Neural progenitor cell (in vitro differentiated cells): ENCODE measurements around the gene MMP11. TPM values are rescaled to one million over a fixed set of nuclear protein-coding genes. Genes with fewer than 3 reads are reported as not detected.
A peak's percentile ranks its signal among the peaks of the same experiment; 100 is the strongest.

ENCODE experiments used
- DNase-seq: peaks from one replicate; pipeline ENCODE4 v3.0.0-alpha.2; 2016; ENCODE audit warnings: low spot score
- H2AFZ ChIP-seq: fragments of 200-600 bp; sonication (generic); replicated peaks from 2 replicates; pipeline ENCODE4 v1.6.1; 2016; ENCODE audit warnings: antibody characterized with exemption
- H3F3A ChIP-seq: fragments of 200-600 bp; sonication (generic); 2 replicates; pipeline ENCODE4 v1.6.1; 2016; ENCODE audit warnings: antibody characterized with exemption, low read depth
- H3K27ac ChIP-seq: fragments of 200-600 bp; sonication (generic); 2 replicates; pipeline ENCODE4 v1.5.1; 2016; ENCODE audit warnings: mild to moderate bottlenecking
- H3K27me3 ChIP-seq: fragments of 200-600 bp; sonication (generic); 2 replicates; pipeline ENCODE4 v1.6.1; 2016; ENCODE audit warnings: mild to moderate bottlenecking, moderate library complexity
- H3K36me3 ChIP-seq: fragments of 200-600 bp; sonication (generic); 2 replicates; pipeline ENCODE4 v1.5.1; 2016
- H3K4me1 ChIP-seq: fragments of 200-600 bp; sonication (generic); 2 replicates; pipeline ENCODE4 v1.6.1; 2016; ENCODE audit warnings: mixed run types
- H3K4me2 ChIP-seq: fragments of 200-600 bp; sonication (generic); 2 replicates; pipeline ENCODE4 v1.6.1; 2016
- H3K4me3 ChIP-seq: fragments of 200-600 bp; sonication (generic); 2 replicates; pipeline ENCODE4 v1.5.1; 2016
- H3K79me2 ChIP-seq: fragments of 200-600 bp; sonication (generic); 2 replicates; pipeline ENCODE4 v1.6.1; 2016; ENCODE audit warnings: low read depth
- H3K9ac ChIP-seq: fragments of 200-600 bp; sonication (generic); 2 replicates; pipeline ENCODE4 v1.6.1; 2016
- H3K9me3 ChIP-seq: fragments of 200-600 bp; sonication (generic); 2 replicates; pipeline ENCODE4 v1.5.1; 2016; ENCODE audit warnings: low read depth
- H4K20me1 ChIP-seq: fragments of 200-600 bp; sonication (generic); 2 replicates; pipeline ENCODE4 v1.6.1; 2016; ENCODE audit warnings: low read depth
- H3K27ac Mint-ChIP-seq: 3 replicates; pipeline ENCODE4 v1.8.0; 2021; ENCODE audit warnings: mixed read lengths
- H3K27me3 Mint-ChIP-seq: 2 replicates; pipeline ENCODE4 v1.8.0; 2022; ENCODE audit warnings: low read depth, mild to moderate bottlenecking, inconsistent platforms, moderate library complexity, mixed read lengths; ENCODE audit not compliant: insufficient read depth
- H3K36me3 Mint-ChIP-seq: 3 replicates; pipeline ENCODE4 v1.8.0; 2021; ENCODE audit warnings: mixed read lengths
- H3K4me1 Mint-ChIP-seq: 3 replicates; pipeline ENCODE4 v1.8.0; 2021; ENCODE audit warnings: mixed read lengths
- H3K4me3 Mint-ChIP-seq: 3 replicates; pipeline ENCODE4 v1.8.0; 2021; ENCODE audit warnings: mild to moderate bottlenecking, moderate library complexity, mixed read lengths
- H3K9me3 Mint-ChIP-seq: 3 replicates; pipeline ENCODE4 v1.8.0; 2020; ENCODE audit warnings: mixed read lengths
- CTCF ChIP-seq: fragments of 200-600 bp; sonication (generic); IDR thresholded peaks from 2 replicates; pipeline ENCODE4 v1.5.1; 2017; ENCODE audit warnings: antibody characterized with exemption, mild to moderate bottlenecking
- EZH2 ChIP-seq: fragments of 200-600 bp; sonication (generic); IDR thresholded peaks from 2 replicates; pipeline ENCODE4 v1.6.1; 2017; ENCODE audit warnings: antibody characterized with exemption, mild to moderate bottlenecking, moderate library complexity
- EZH2phosphoT487 ChIP-seq: fragments of 200-600 bp; sonication (generic); IDR thresholded peaks from 2 replicates; pipeline ENCODE4 v1.6.1; 2017; ENCODE audit warnings: antibody characterized with exemption
- total RNA-seq: library from RNA; depleted of rRNA; stranded (reverse); fragments of >200 nt; gene quantifications from 2 replicates; pipeline ENCODE4 v1.2.3, GENCODE V29; 2015; ENCODE audit warnings: low replicate concordance

Gene MMP11
- total RNA-seq, 1 donor from 2014 or later = 4.1 TPM

- peak; percentile 95 for DNase-seq
- no peaks in the 10 kb centered on the region for H3K36me3 ChIP-seq
- peak within 1 kb of the TSS; percentile 78 for H3K4me3 ChIP-seq
- peak within 1 kb of the TSS; percentile 91 for H3K9ac ChIP-seq
- Mint-ChIP-seq H3K9me3 (no peaks in the 10 kb centered on the region), H3K27me3 (no peaks in the 10 kb centered on the region), H3K4me3 (peak within 1 kb of the TSS; percentile 93), H3K36me3 (peaks cover 7% of the 10 kb centered on the region), H3K4me1 (peaks cover 27% of the 10 kb centered on the region), H3K27ac (peak within 1 kb of the TSS; percentile 99)
- H4K20me1 ChIP-seq = peaks cover 47% of the 10 kb centered on the region
- peak within 1 kb of the TSS; percentile 97 for H3K27ac ChIP-seq
- H3K79me2 ChIP-seq = peaks cover 47% of the 10 kb centered on the region
- TF ChIP-seq CTCF = no peak
- no peak for TF ChIP-seq EZH2
- no peak for TF ChIP-seq EZH2phosphoT487
- peak within 1 kb of the TSS; percentile 77 for H2AFZ ChIP-seq
- peaks cover 16% of the 10 kb centered on the region for H3F3A ChIP-seq
- no peaks in the 10 kb centered on the region for H3K27me3 ChIP-seq
- no peaks in the 10 kb centered on the region for H3K9me3 ChIP-seq
- peak within 1 kb of the TSS; percentile 91 for H3K4me2 ChIP-seq
- H3K4me1 ChIP-seq = peaks cover 24% of the 10 kb centered on the region
Measured at GRCh38 chr22:23786752-23787599, 14.3 kb downstream of the MMP11 start, which contains the start of gene SMARCB1. Gene SMARCB1, plus strand, starts transcription at chr22:23786966. Its CDS starts 204 bp downstream, at chr22:23787170.

GRCh38 chr22:23787600-23787896, 14.9 kb downstream of the MMP11 start:
- H2AFZ ChIP-seq = no peak overlapping the region
- H3K36me3 ChIP-seq = no peaks in the 10 kb centered on the region
- H3K4me2 ChIP-seq = peak overlapping the region; percentile 91
- H3K27ac ChIP-seq = no peak overlapping the region
- peaks cover 27% of the 10 kb centered on the region for H3K4me1 Mint-ChIP-seq
- H3K27me3 Mint-ChIP-seq = no peaks in the 10 kb centered on the region
- no peaks in the 10 kb centered on the region for H3K9me3 ChIP-seq
- H3K27ac Mint-ChIP-seq = peak overlapping the region; percentile 92
- no peaks in the 10 kb centered on the region for H3K27me3 ChIP-seq
- H3K4me3 ChIP-seq = peak overlapping the region; percentile 78
- peaks cover 53% of the 10 kb centered on the region for H3K79me2 ChIP-seq
- DNase-seq = no peak
- TF ChIP-seq EZH2 = no peak
- TF ChIP-seq EZH2phosphoT487 = no peak
- TF ChIP-seq CTCF = no peak
- peaks cover 24% of the 10 kb centered on the region for H3K4me1 ChIP-seq
- H3K9me3 Mint-ChIP-seq = no peaks in the 10 kb centered on the region
- peaks cover 9% of the 10 kb centered on the region for H3K36me3 Mint-ChIP-seq
- H4K20me1 ChIP-seq = peaks cover 52% of the 10 kb centered on the region
- H3F3A ChIP-seq = peaks cover 16% of the 10 kb centered on the region
- peak overlapping the region; percentile 55 for H3K9ac ChIP-seq
- H3K4me3 Mint-ChIP-seq = peak overlapping the region; percentile 93

- H3K36me3 Mint-ChIP-seq = peaks cover 11% of the 10 kb centered on the region
- TF ChIP-seq CTCF (no peak), EZH2 (no peak), EZH2phosphoT487 (no peak)
- DNase-seq = peak; percentile 1
- Histone ChIP-seq H2AFZ (no peak overlapping the region), H3K9ac (peak overlapping the region; percentile 55), H4K20me1 (peaks cover 56% of the 10 kb centered on the region), H3K4me2 (peak overlapping the region; percentile 91), H3K36me3 (no peaks in the 10 kb centered on the region), H3K79me2 (peaks cover 56% of the 10 kb centered on the region), H3K27ac (no peak overlapping the region), H3K9me3 (no peaks in the 10 kb centered on the region), H3K4me3 (peak overlapping the region; percentile 78), H3K27me3 (no peaks in the 10 kb centered on the region), H3F3A (peaks cover 16% of the 10 kb centered on the region), H3K4me1 (peaks cover 24% of the 10 kb centered on the region)
- no peaks in the 10 kb centered on the region for H3K27me3 Mint-ChIP-seq
- peak overlapping the region; percentile 93 for H3K4me3 Mint-ChIP-seq
- no peaks in the 10 kb centered on the region for H3K9me3 Mint-ChIP-seq
- peaks cover 27% of the 10 kb centered on the region for H3K4me1 Mint-ChIP-seq
- no peak overlapping the region for H3K27ac Mint-ChIP-seq
Measured at GRCh38 chr22:23787910-23788309, 15.3 kb downstream of the MMP11 start.
